ENCODE data around the gene STIP1. TPM values are rescaled to one million over a fixed set of nuclear protein-coding genes. Genes with fewer than 3 reads are reported as not detected.

Gene STIP1
- total RNA-seq, 1 donor from 2014 or later, result 200 TPM

GRCh38 chr11:64141081-64141783, 44.7 kb upstream of the STIP1 start:
- Mint-ChIP-seq H3K36me3 (ENCODE audit: low read depth, unreplicated experiment) (peaks cover 2% of the 10 kb centered on the region), H3K4me3 (ENCODE audit: unreplicated experiment) (no peak overlapping the region), H3K4me1 (ENCODE audit: low read depth, unreplicated experiment) (no peaks in the 10 kb centered on the region), H3K27ac (ENCODE audit: unreplicated experiment) (no peak overlapping the region), H3K9me3 (ENCODE audit: unreplicated experiment) (no peaks in the 10 kb centered on the region), H3K27me3 (ENCODE audit: low read depth, unreplicated experiment) (peaks cover 73% of the 10 kb centered on the region)
- no peak for DNase-seq (ENCODE audit: low read depth)
- FAIRE-seq, result no peak
- Histone ChIP-seq H3K27me3 (ENCODE audit: insufficient read depth, low read length) (peaks cover 9% of the 10 kb centered on the region), H3K4me3 (ENCODE audit: insufficient read depth, low read depth, low read length) (no peak overlapping the region), H3K9me3 (ENCODE audit: insufficient read depth, low read depth, low read length) (no peaks in the 10 kb centered on the region), H3K4me1 (ENCODE audit: insufficient read depth, low read length) (no peaks in the 10 kb centered on the region), H3K4me2 (ENCODE audit: low read length) (no peak overlapping the region), H3K36me3 (ENCODE audit: insufficient read depth, low read length) (no peaks in the 10 kb centered on the region), H3K79me2 (ENCODE audit: insufficient read depth, low read length) (no peaks in the 10 kb centered on the region), H3K9ac (ENCODE audit: low read length) (no peak overlapping the region), H4K20me1 (ENCODE audit: insufficient read depth, low read length) (peaks cover 28% of the 10 kb centered on the region), H2AFZ (ENCODE audit: low read depth, low read length) (no peak overlapping the region), H3K27ac (ENCODE audit: low read depth, low read length) (no peak overlapping the region)
- no peak for TF ChIP-seq EZH2 (IDR thresholded peaks at IDR 0.05; ENCODE audit: insufficient read depth, low read length)
- TF ChIP-seq CTCF (IDR thresholded peaks at IDR 0.05; ENCODE audit: insufficient read depth, low read depth, low read length), result no peak

DNA sequence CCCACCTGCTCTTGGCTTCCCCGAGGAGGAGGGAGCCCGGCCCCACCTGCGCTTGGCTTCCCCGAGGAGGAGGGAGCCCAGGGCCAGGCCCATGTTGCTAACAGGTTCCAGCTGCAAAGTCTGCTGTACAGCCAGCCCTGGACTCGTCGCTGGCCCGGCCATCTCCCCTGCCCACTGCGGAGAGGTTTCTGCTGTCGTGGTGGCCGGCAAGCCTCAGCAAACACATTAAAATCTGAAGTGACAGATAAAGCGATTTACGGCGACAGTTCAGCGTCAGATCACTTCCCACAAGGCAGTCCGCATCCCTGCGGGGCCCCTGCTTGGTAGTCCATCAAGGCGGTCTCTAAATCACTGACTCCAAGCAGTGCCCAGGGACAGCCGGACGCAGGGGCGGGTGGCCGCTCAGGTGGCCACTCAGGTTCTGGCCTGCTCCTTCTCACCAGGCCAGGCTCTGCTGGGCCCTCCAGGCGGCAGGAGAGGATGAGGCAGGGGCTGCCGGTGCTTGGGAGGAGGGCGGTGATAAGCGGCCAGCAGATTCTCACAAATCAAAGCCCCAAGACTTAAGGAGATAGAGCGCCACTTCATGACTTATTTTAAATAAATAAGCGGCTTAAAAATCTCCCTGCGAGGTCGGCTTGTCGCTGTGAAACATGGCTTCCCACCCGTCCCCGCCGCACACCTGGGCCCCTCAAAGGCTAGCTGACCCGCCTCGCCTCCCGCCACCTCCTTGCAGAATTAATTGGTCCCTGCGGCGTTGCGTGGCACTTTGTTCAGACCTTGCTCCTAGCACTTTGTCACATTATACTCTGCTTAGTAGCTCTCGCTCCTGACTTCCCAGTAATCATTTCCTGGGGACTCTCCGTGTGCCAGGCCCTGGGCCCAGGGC, 41.1 kb upstream of the STIP1 start:
- Histone ChIP-seq H3K4me2 (ENCODE audit: low read length) (no peak overlapping the region), H3K4me1 (ENCODE audit: insufficient read depth, low read length) (no peaks in the 10 kb centered on the region), H3K4me3 (ENCODE audit: insufficient read depth, low read depth, low read length) (no peak overlapping the region), H3K79me2 (ENCODE audit: insufficient read depth, low read length) (no peaks in the 10 kb centered on the region), H4K20me1 (ENCODE audit: insufficient read depth, low read length) (peaks cover 24% of the 10 kb centered on the region), H3K9me3 (ENCODE audit: insufficient read depth, low read depth, low read length) (no peaks in the 10 kb centered on the region), H3K27ac (ENCODE audit: low read depth, low read length) (no peak overlapping the region), H3K9ac (ENCODE audit: low read length) (no peak overlapping the region), H3K27me3 (ENCODE audit: insufficient read depth, low read length) (no peaks in the 10 kb centered on the region), H3K36me3 (ENCODE audit: insufficient read depth, low read length) (no peaks in the 10 kb centered on the region), H2AFZ (ENCODE audit: low read depth, low read length) (no peak overlapping the region)
- FAIRE-seq (no peak), DNase-seq (ENCODE audit: low read depth) (no peak)
- no peak overlapping the region for H3K4me3 Mint-ChIP-seq (ENCODE audit: unreplicated experiment)
- no peaks in the 10 kb centered on the region for H3K4me1 Mint-ChIP-seq (ENCODE audit: low read depth, unreplicated experiment)
- TF ChIP-seq EZH2 (IDR thresholded peaks at IDR 0.05; ENCODE audit: insufficient read depth, low read length) (no peak), CTCF (IDR thresholded peaks at IDR 0.05; ENCODE audit: insufficient read depth, low read depth, low read length) (no peak)
- H3K27me3 Mint-ChIP-seq (ENCODE audit: low read depth, unreplicated experiment), result peaks cover 57% of the 10 kb centered on the region
- no peaks in the 10 kb centered on the region for H3K9me3 Mint-ChIP-seq (ENCODE audit: unreplicated experiment)
- peak overlapping the region; percentile 77 for H3K27ac Mint-ChIP-seq (ENCODE audit: unreplicated experiment)
- no peaks in the 10 kb centered on the region for H3K36me3 Mint-ChIP-seq (ENCODE audit: low read depth, unreplicated experiment)

All from astrocyte (in vitro differentiated cells and primary cell).